HepG2 (cell line): ENCODE measurements around the gene HBS1L. TPM values are rescaled to one million over a fixed set of nuclear protein-coding genes. Genes with fewer than 3 reads are reported as not detected.
A peak's percentile ranks its signal among the peaks of the same experiment; 100 is the strongest.

Experiments used
- ASH2L ChIP-seq: fragments of 300-600, 200-600 bp; sonication (generic); IDR thresholded peaks from 2 replicates; pipeline ENCODE4 v1.7.0; 2017; ENCODE audit warnings: low read depth, mild to moderate bottlenecking, moderate library complexity, mixed read lengths, low read length; ENCODE audit not compliant: insufficient read length
- CAMTA2 ChIP-seq: sonication (generic); formaldehyde crosslinking; IDR thresholded peaks from 2 replicates; pipeline ENCODE4 v1.4.0; 2020; ENCODE audit warnings: mild to moderate bottlenecking, missing genetic modification reagents, borderline replicate concordance
- CREBL2 ChIP-seq: sonication (generic); formaldehyde crosslinking; IDR thresholded peaks from 2 replicates; pipeline ENCODE4 v1.8.1; 2023; ENCODE audit warnings: missing genetic modification reagents, mild to moderate bottlenecking, borderline replicate concordance
- DBP ChIP-seq: sonication (generic); formaldehyde crosslinking; IDR thresholded peaks from 2 replicates; pipeline ENCODE4 v1.4.0; 2020; ENCODE audit warnings: missing genetic modification reagents; ENCODE audit errors: not compliant biosample characterization
- GFI1 ChIP-seq: sonication (generic); formaldehyde crosslinking; IDR thresholded peaks from 2 replicates; pipeline ENCODE4 v1.5.0; 2020; ENCODE audit warnings: missing genetic modification reagents, mild to moderate bottlenecking, borderline replicate concordance
- IRF9 ChIP-seq: sonication (generic); formaldehyde crosslinking; IDR thresholded peaks from 2 replicates; pipeline ENCODE4 v1.8.0; 2022; ENCODE audit warnings: missing genetic modification reagents, mild to moderate bottlenecking, borderline replicate concordance
- KDM2A ChIP-seq: sonication (generic); formaldehyde crosslinking; IDR thresholded peaks from 2 replicates; pipeline ENCODE4 v1.4.0; 2020; ENCODE audit warnings: low read depth, missing genetic modification reagents, borderline replicate concordance
- NFRKB ChIP-seq: fragments of 450-650 bp; IDR thresholded peaks from 2 replicates; pipeline ENCODE4 v1.6.1; 2017
- NR2F1 ChIP-seq, 2 experiments: fragments of 450-650 bp in 1 of 2; formaldehyde crosslinking in 1 of 2; IDR thresholded peaks; 2 replicates each; pipeline versions ENCODE4 v1.5.0 to v1.6.1; 2016 to 2020; ENCODE audit warnings: mild to moderate bottlenecking in 1 of 2, missing compliant biosample characterization in 1 of 2, missing genetic modification reagents in 1 of 2, moderate library complexity in 1 of 2
- RAD51 ChIP-seq: fragments of 450-650 bp; IDR thresholded peaks from 2 replicates; pipeline ENCODE4 v1.6.1; 2016; ENCODE audit warnings: borderline replicate concordance
- RBFOX2 ChIP-seq: fragments of 200-400 bp; formaldehyde crosslinking; IDR thresholded peaks from 2 replicates; pipeline ENCODE4 v1.6.1; 2017; ENCODE audit warnings: low read depth, mild to moderate bottlenecking, low read length
- RBM39 ChIP-seq: fragments of 200-400 bp; formaldehyde crosslinking; IDR thresholded peaks from one replicate; pipeline ENCODE4 v1.6.1; 2018; ENCODE audit warnings: antibody characterized with exemption, mild to moderate bottlenecking, low read depth, low read length; ENCODE audit not compliant: poor library complexity, severe bottlenecking
- SP2 ChIP-seq: sonication (generic); formaldehyde crosslinking; IDR thresholded peaks from 2 replicates; pipeline ENCODE4 v1.5.1; 2020; ENCODE audit warnings: mild to moderate bottlenecking, missing genetic modification reagents
- SRY ChIP-seq: sonication (generic); formaldehyde crosslinking; IDR thresholded peaks from 2 replicates; pipeline ENCODE4 v1.8.0; 2022; ENCODE audit warnings: mild to moderate bottlenecking, missing genetic modification reagents
- TFDP1 ChIP-seq: IDR thresholded peaks from 2 replicates; pipeline ENCODE4 v1.6.1; 2016; ENCODE audit warnings: missing compliant biosample characterization, missing genetic modification reagents, borderline replicate concordance
- U2AF1 ChIP-seq: fragments of 200-400 bp; formaldehyde crosslinking; optimal IDR thresholded peaks from 2 replicates; pipeline ENCODE3; 2017; ENCODE audit warnings: mild to moderate bottlenecking, low read depth, low read length
- ZBTB43 ChIP-seq: sonication (generic); formaldehyde crosslinking; conservative IDR thresholded peaks from 2 replicates; pipeline ENCODE4 v1.4.0; 2020; ENCODE audit warnings: missing genetic modification reagents
- ZMYM3 ChIP-seq: sonication (generic); formaldehyde crosslinking; IDR thresholded peaks from 2 replicates; pipeline ENCODE4 v1.5.1; 2020; ENCODE audit warnings: mild to moderate bottlenecking, missing genetic modification reagents
- ZNF251 ChIP-seq: sonication (generic); formaldehyde crosslinking; IDR thresholded peaks from 2 replicates; pipeline ENCODE4 v1.9.0; 2021; ENCODE audit warnings: mild to moderate bottlenecking, missing genetic modification reagents
- ZNF556 ChIP-seq: sonication (generic); formaldehyde crosslinking; IDR thresholded peaks from 2 replicates; pipeline ENCODE4 v1.4.0; 2020; ENCODE audit warnings: mild to moderate bottlenecking, missing genetic modification reagents, borderline replicate concordance
- ZSCAN12 ChIP-seq: sonication (generic); formaldehyde crosslinking; IDR thresholded peaks from 2 replicates; pipeline ENCODE4 v1.9.0; 2021; ENCODE audit warnings: mild to moderate bottlenecking, missing genetic modification reagents
- ZUFSP ChIP-seq: sonication (generic); formaldehyde crosslinking; IDR thresholded peaks from 2 replicates; pipeline ENCODE4 v1.9.0; 2021; ENCODE audit warnings: missing genetic modification reagents, mild to moderate bottlenecking, borderline replicate concordance
- polyA plus RNA-seq, 8 experiments: library from polyadenylated mRNA; depleted of rRNA in 3 of 8; stranded (reverse) in 7 of 8; unstranded in 1 of 8; fragments of >200 nt; fragmentation: Illumina TruSeq in 4 of 8; extraction: Trizol in 4 of 8; gene quantifications; 2 replicates each; pipeline versions ENCODE4 v1.2.1 to v1.2.3, GENCODE V29; 2011 to 2016; ENCODE audit warnings: low read depth in 4 of 8, missing spikeins in 1 of 8, mixed read lengths in 1 of 8; ENCODE audit not compliant: insufficient read depth in 1 of 8
- total RNA-seq, 5 experiments: library from RNA; depleted of rRNA; stranded (reverse); fragments of >200 nt; fragmentation: Illumina TruSeq; extraction: Trizol; gene quantifications; 2 replicates each; pipeline ENCODE4 v1.2.3, GENCODE V29; 2016; ENCODE audit warnings: low read depth in 1 of 5

Gene HBS1L
- total and polyA plus RNA-seq, 2 of the 13 experiments (the other 11 are each of a cell fraction or from before 2014, with no cell fraction given), result 44.1 to 138 TPM

GRCh38 chr6:135054569-135055498, at the start of gene HBS1L (continued):
- TF ChIP-seq ZNF251, result 0 out of 2 replicates have a peak, but pooled peaks have one; percentile 26
- peak; percentile 90 for TF ChIP-seq TFDP1 (CRISPR knock-in tag)
- TF ChIP-seq SRY (CRISPR knock-in tag), result no peak; the same call in 1 of the 2 replicates
- TF ChIP-seq U2AF1, result peak; percentile 29
- peak; percentile 78 for TF ChIP-seq ZSCAN12 (CRISPR knock-in tag)
- TF ChIP-seq ZMYM3 (CRISPR knock-in tag), result peak; percentile 92
- TF ChIP-seq CREBL2, result peak; percentile 49; the same call in 1 of the 2 replicates
- TF ChIP-seq IRF9 (CRISPR knock-in tag), result peak; percentile 98
- TF ChIP-seq RBFOX2, result peak; percentile 93
- peak; percentile 94 for TF ChIP-seq KDM2A (CRISPR knock-in tag)
- peak; percentile 76 for TF ChIP-seq GFI1 (CRISPR knock-in tag)
- TF ChIP-seq ZUFSP (CRISPR knock-in tag), result no peak
- no peak for TF ChIP-seq SP2
- peak; percentile 93 for TF ChIP-seq CAMTA2 (CRISPR knock-in tag)
- TF ChIP-seq DBP (CRISPR knock-in tag), result no peak
- peak; percentile 73 for TF ChIP-seq ZNF556
- 0 out of 4 replicates have a peak, but pooled peaks of 1 of the 2 experiments have one; percentile 17 for TF ChIP-seq NR2F1 (CRISPR knock-in tag; IDR thresholded peaks at IDR 0.05)
- TF ChIP-seq ZBTB43 (CRISPR knock-in tag), result peak; percentile 76
- peak; percentile 81 for TF ChIP-seq RBM39
- peak; percentile 92 for TF ChIP-seq ASH2L
- no peak for TF ChIP-seq NFRKB
- no peak for TF ChIP-seq RAD51
